Bronchial epithelial cell (primary cell): Measurements from ENCODE around the gene RALGPS1. TPM values are rescaled to one million over a fixed set of nuclear protein-coding genes. Genes with fewer than 3 reads are reported as not detected.

Experiments
- DNase-seq: peaks from one replicate; pipeline ENCODE4 v3.0.0-alpha.2; 2010; ENCODE audit warnings: low read depth
- FAIRE-seq: peaks from 2 replicates; lab custom pipeline; 2011; peaks lifted over from hg19 to GRCh38; lab: Jason Lieb, UNC
- H3K27me3 ChIP-seq: 2 replicates; pipeline ENCODE4 v1.5.1; 2011; ENCODE audit warnings: low read length; ENCODE audit not compliant: control insufficient read depth, insufficient read depth
- H3K36me3 ChIP-seq: 2 replicates; pipeline ENCODE4 v1.5.1; 2011; ENCODE audit warnings: low read length; ENCODE audit not compliant: control insufficient read depth, insufficient read depth
- H3K4me3 ChIP-seq: 2 replicates; pipeline ENCODE4 v1.5.1; 2011; ENCODE audit warnings: mild to moderate bottlenecking, low read depth, low read length, control low read depth
- total RNA-seq: library from RNA; depleted of rRNA; stranded (reverse); fragments of >200 nt; gene quantifications from 2 replicates; pipeline ENCODE4 v1.2.1, GENCODE V29; 2014
- TF ChIP-seq, protein P1 (sequence below): IDR thresholded peaks from 2 replicates; pipeline ENCODE4 v1.5.1; 2011; ENCODE audit warnings: mild to moderate bottlenecking, moderate library complexity, low read length, control low read depth, inconsistent platforms; ENCODE audit not compliant: insufficient read depth, severe bottlenecking

RALGPS1 gene
- total RNA-seq, 1 donor from 2014 or later: 3.2 TPM

DNA sequence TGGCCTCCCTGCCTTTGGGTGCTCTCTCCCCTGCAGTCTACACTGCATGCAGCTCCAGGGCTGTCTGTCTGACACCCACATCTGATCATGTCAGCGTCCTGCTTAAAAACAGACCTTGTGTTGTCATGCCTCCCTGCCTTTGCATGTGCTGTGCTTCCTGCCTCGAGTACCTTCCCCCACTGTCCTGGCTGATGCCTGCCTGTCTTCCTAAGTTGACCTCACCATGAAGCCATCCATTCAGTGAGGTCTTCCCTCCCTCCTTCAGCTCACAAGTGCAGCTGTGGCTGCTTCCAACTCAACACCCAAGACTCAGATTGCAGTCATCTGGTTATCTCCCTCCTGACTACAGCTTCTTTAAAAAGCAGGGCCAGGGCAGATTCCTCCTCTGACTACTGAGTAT is 202.4 kb downstream of the RALGPS1 start:
- TF ChIP-seq, protein P1, sequence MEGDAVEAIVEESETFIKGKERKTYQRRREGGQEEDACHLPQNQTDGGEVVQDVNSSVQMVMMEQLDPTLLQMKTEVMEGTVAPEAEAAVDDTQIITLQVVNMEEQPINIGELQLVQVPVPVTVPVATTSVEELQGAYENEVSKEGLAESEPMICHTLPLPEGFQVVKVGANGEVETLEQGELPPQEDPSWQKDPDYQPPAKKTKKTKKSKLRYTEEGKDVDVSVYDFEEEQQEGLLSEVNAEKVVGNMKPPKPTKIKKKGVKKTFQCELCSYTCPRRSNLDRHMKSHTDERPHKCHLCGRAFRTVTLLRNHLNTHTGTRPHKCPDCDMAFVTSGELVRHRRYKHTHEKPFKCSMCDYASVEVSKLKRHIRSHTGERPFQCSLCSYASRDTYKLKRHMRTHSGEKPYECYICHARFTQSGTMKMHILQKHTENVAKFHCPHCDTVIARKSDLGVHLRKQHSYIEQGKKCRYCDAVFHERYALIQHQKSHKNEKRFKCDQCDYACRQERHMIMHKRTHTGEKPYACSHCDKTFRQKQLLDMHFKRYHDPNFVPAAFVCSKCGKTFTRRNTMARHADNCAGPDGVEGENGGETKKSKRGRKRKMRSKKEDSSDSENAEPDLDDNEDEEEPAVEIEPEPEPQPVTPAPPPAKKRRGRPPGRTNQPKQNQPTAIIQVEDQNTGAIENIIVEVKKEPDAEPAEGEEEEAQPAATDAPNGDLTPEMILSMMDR: no peak
- H3K36me3 ChIP-seq: no peaks in the 10 kb centered on the region
- H3K27me3 ChIP-seq: peaks cover 7% of the 10 kb centered on the region
- FAIRE-seq (no peak), DNase-seq (no peak)
- no peak overlapping the region for H3K4me3 ChIP-seq

DNA sequence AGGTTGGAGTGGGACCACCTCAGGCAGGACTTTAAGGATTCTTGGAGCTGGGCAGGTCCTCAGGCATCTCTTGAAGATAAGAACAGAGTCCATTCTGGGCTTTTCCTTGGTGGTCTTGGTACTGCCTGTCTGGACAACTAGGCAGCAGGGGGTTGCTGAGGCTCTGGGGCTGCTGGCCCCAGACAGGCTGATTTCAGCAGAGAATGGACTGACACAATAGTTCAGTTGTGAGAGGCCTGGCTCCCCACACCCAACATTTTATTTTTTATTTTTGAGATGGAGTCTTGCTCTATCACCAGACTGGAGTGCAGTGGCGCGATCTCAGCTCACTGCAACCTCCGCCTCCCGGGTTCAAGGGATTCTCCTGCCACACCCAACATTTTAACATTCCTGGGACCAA is 203.2 kb downstream of the RALGPS1 start:
- no peak for FAIRE-seq

DNA sequence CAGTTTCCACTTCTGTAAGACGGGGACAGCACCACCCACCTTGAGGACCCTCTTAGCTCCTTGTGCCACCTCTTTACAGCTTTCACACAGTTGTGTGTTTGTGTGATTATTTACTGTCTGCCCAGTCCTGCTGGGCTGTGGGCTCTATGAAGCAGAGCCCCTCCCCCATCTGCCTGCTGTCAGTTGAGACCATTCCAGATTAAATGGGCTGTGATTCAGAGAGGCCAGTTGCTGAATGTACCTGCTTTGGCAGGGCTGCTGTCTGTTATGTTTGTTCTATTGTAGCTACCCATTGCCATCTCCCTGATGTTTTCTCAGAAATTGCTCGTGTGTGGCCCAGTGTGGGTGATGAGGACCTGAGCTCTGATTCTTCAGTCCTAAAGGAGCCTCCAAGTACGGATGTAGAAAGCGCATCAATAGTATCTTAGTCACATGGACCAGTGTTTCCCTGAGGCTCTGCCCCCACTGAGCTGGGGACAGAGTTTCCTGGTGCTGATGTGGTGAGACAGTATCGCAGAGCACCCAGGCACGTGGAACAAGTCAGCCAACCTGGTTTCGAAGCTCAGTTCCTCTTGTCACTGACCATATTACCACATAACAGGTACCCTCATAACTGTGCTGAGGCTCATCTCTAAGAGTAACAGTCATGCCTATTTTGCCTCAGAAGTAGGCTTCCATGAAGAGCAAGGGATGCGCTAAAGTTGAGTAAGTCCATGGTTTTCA is 204.2 kb downstream of the RALGPS1 start:
- TF ChIP-seq, protein P1: no peak
- DNase-seq (no peak), FAIRE-seq (no peak)
- H3K36me3 ChIP-seq: no peaks in the 10 kb centered on the region
- H3K27me3 ChIP-seq: peaks cover 15% of the 10 kb centered on the region
- no peak overlapping the region for H3K4me3 ChIP-seq

More for the DNA sequence above, 203.2 kb downstream of the RALGPS1 start:
- no peaks in the 10 kb centered on the region for H3K36me3 ChIP-seq
- H3K4me3 ChIP-seq: no peak overlapping the region
- TF ChIP-seq, protein P1: no peak
- peaks cover 12% of the 10 kb centered on the region for H3K27me3 ChIP-seq
- DNase-seq: no peak

DNA sequence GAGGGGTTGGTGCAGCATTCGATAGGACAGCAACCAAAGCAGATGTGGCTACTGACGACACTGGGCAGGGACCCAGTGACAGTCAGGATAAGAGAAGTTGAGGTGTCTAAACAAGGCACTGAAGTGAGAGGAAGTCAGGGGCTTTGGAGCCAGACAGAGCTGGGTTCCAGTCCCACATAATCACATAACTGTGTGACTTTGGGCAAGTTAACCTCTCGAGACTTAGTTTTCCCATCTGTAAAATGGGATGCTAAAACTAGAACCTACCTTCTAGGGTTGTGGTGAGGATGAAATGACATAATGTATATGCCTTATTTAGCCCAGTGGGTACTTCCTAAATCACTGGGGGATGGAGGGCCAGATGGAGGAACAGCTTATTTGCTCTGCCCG is 204.7 kb downstream of the RALGPS1 start:
- peaks cover 20% of the 10 kb centered on the region for H3K27me3 ChIP-seq
- DNase-seq: no peak
- H3K4me3 ChIP-seq: no peak overlapping the region
- no peaks in the 10 kb centered on the region for H3K36me3 ChIP-seq
- FAIRE-seq: no peak
- TF ChIP-seq, protein P1: no peak

DNA sequence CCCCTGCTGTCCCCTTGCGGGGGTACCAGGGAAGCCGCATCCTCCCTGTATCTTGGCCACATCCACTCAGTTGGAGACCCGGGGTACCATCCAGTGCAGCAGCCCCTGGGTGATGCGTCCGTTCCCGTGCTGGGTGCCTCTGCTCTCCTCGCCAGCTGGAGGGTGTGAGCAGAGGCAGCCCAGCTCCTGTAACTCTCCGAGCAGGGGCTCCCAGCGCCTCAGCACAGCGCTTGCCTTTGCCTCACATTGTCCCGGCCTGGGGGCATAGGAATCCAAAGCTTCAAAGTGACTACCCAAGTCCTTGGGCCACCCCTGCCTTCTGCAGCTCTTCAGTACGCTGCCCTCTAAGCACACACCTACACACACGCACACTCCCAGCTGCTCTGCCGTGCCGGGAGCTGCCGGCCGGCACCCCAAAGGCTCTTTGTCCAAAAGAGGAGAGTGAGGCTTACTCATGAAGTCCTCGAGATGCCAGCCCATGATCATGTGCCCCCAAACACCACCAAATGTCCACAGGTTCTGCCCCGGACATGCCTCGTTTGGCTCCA is 207.1 kb downstream of the RALGPS1 start:
- Histone ChIP-seq H3K36me3 (no peaks in the 10 kb centered on the region), H3K27me3 (peaks cover 23% of the 10 kb centered on the region), H3K4me3 (no peak overlapping the region)
- TF ChIP-seq, protein P1: no peak
- FAIRE-seq (no peak), DNase-seq (no peak)
